ENCODE measurements around the gene HCRTR2. TPM values are rescaled to one million over a fixed set of nuclear protein-coding genes. Genes with fewer than 3 reads are reported as not detected.
A peak's percentile ranks its signal among the peaks of the same experiment; 100 is the strongest.

Gene HCRTR2
- total RNA-seq, result 0.21 TPM in 1 of 2 replicates, not detected in the other
- 0.42 TPM in 1 of 2 replicates, not detected in the other for polyA plus RNA-seq

GRCh38 chr6:55174211-55175026 lies at the start of gene HCRTR2:
TSS of gene HCRTR2 (plus strand) at chr6:55174515. CDS start at chr6:55174588, 73 bp downstream.
- peak within 1 kb of the TSS; percentile 1 for H3K4me3 ChIP-seq
- H3K27me3 ChIP-seq, result peaks cover 44% of the 10 kb centered on the region
- peak; percentile 0 to 17 for DNase-seq (ENCODE audit: low read depth in 1 of 2, low spot score in 1 of 2)
- no peak within 1 kb of the TSS for H3K27ac ChIP-seq
- no peak for TF ChIP-seq CTCF (IDR thresholded peaks at IDR 0.05; ENCODE audit: low read depth, low read length)
- no peaks in the 10 kb centered on the region for H3K36me3 ChIP-seq
- no peaks in the 10 kb centered on the region for H3K9me3 ChIP-seq (ENCODE audit: low read depth)
- no peaks in the 10 kb centered on the region for H3K4me1 ChIP-seq (ENCODE audit: low read depth)

- Histone ChIP-seq H3K4me1 (ENCODE audit: low read depth) (no peaks in the 10 kb centered on the region), H3K27me3 (no peaks in the 10 kb centered on the region), H3K27ac (no peak overlapping the region), H3K4me3 (no peak overlapping the region), H3K9me3 (ENCODE audit: low read depth) (no peaks in the 10 kb centered on the region), H3K36me3 (no peaks in the 10 kb centered on the region)
- DNase-seq (ENCODE audit: low read depth in 1 of 2, low spot score in 1 of 2), result no peak
- no peak for TF ChIP-seq CTCF (IDR thresholded peaks at IDR 0.05; ENCODE audit: low read depth, low read length)
Measured at GRCh38 chr6:55130806-55131324, 43.5 kb upstream of the HCRTR2 start.

GRCh38 chr6:55131616-55132015 lies 42.7 kb upstream of the HCRTR2 start:
- H3K27me3 ChIP-seq, result no peaks in the 10 kb centered on the region
- H3K36me3 ChIP-seq, result no peaks in the 10 kb centered on the region
- no peak for DNase-seq (ENCODE audit: low read depth in 1 of 2, low spot score in 1 of 2)
- no peaks in the 10 kb centered on the region for H3K9me3 ChIP-seq (ENCODE audit: low read depth)
- no peak overlapping the region for H3K27ac ChIP-seq
- H3K4me1 ChIP-seq (ENCODE audit: low read depth), result no peaks in the 10 kb centered on the region
- no peak for TF ChIP-seq CTCF (IDR thresholded peaks at IDR 0.05; ENCODE audit: low read depth, low read length)
- H3K4me3 ChIP-seq, result no peak overlapping the region

- Histone ChIP-seq H3K4me3 (no peak overlapping the region), H3K4me1 (ENCODE audit: low read depth) (no peaks in the 10 kb centered on the region), H3K27me3 (no peaks in the 10 kb centered on the region), H3K27ac (no peak overlapping the region), H3K36me3 (no peaks in the 10 kb centered on the region), H3K9me3 (ENCODE audit: low read depth) (no peaks in the 10 kb centered on the region)
- no peak for TF ChIP-seq CTCF (IDR thresholded peaks at IDR 0.05; ENCODE audit: low read depth, low read length)
- DNase-seq (ENCODE audit: low read depth in 1 of 2, low spot score in 1 of 2), result no peak
Measured at GRCh38 chr6:55136916-55137315, 37.4 kb upstream of the HCRTR2 start.

GRCh38 chr6:55137929-55138693 lies 36.2 kb upstream of the HCRTR2 start:
- Histone ChIP-seq H3K4me3 (no peak overlapping the region), H3K9me3 (ENCODE audit: low read depth) (no peaks in the 10 kb centered on the region), H3K27me3 (no peaks in the 10 kb centered on the region), H3K27ac (no peak overlapping the region), H3K4me1 (ENCODE audit: low read depth) (no peaks in the 10 kb centered on the region), H3K36me3 (no peaks in the 10 kb centered on the region)
- TF ChIP-seq CTCF (IDR thresholded peaks at IDR 0.05; ENCODE audit: low read depth, low read length), result no peak
- no peak for DNase-seq (ENCODE audit: low read depth in 1 of 2, low spot score in 1 of 2)

Measured in cardiac muscle cell (in vitro differentiated cells and primary cell).